GM10847 (cell line): ENCODE results near the gene CTNNA2.

Source experiments
- POLR2A ChIP-seq: IDR thresholded peaks from 2 replicates; pipeline ENCODE4 v1.6.1; 2011; ENCODE audit not compliant: insufficient read length; ENCODE audit errors: extremely low read depth

The CTNNA2 gene

DNA sequence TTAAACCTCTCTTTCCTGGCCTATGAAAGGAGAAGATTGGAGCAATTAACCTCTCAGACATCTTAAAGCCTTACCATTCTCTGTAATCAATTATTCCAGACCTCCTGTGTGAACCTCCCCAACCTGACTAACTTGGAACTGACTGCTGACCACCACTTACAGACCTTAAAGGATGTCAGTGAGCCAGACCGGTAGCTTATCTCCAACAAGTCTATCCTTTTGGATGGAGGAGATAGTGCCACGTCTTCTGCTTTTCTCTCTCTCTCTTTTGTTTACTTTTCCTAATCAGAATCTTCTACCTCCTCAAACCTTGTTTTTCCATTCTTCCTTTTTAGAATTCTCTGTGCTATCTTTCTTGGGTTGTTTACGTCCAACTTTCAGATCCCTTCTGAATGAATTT is 734.5 kb downstream of the CTNNA2 start:
- TF ChIP-seq POLR2A: no peak

DNA sequence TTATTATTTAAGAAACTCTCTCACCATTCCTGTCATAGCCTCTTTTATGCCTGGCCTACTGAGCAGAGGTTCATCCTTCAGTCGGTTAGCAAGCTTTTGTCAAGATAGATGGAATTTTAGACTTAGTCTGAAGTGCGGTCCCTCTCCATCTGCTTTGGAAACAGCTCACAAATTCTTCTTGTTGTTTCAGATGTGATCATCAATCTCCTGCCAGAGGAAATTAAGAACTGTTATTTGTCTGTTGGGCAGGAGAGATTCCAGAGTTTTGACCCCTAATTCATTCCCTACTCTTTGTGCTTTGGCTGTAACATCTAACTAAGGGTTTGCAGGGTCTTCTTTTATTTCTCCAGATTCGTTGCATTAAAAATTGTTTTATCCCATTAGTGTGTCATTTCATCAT is 735.3 kb downstream of the CTNNA2 start:
- TF ChIP-seq POLR2A: no peak

DNA sequence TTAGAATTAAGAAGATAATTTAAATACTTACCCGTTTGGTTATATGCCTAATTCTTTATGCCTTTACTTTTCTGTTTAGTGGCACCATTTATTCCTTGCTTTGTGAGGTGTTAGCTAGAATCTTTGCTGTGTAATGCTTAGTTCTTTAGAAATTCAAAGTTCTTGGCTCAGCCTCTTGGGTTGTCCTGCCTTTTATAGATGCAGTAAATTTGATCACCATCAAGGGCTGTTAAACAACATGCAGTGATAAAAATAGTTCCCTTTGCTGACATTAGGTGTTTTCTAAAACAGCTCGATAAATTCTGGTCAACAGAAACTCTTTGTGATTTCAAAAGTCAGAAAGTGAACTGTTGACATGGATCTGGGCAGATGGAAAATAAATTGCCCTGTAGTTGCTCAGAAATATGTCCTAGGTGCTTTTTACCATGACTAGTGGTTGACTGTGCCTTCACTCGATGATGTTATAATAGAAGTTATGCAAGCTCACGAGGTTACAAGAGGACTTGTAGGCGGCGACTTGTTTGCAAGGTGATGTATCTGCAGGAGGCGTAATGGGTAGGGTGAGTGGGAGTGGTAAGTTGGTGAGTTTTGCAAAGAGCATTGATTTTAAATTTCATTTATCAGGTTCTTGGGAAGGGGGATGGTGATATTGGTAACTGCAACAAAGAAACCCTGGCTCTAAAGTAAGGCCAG is 739.6 kb downstream of the CTNNA2 start:
- no peak for TF ChIP-seq POLR2A

DNA sequence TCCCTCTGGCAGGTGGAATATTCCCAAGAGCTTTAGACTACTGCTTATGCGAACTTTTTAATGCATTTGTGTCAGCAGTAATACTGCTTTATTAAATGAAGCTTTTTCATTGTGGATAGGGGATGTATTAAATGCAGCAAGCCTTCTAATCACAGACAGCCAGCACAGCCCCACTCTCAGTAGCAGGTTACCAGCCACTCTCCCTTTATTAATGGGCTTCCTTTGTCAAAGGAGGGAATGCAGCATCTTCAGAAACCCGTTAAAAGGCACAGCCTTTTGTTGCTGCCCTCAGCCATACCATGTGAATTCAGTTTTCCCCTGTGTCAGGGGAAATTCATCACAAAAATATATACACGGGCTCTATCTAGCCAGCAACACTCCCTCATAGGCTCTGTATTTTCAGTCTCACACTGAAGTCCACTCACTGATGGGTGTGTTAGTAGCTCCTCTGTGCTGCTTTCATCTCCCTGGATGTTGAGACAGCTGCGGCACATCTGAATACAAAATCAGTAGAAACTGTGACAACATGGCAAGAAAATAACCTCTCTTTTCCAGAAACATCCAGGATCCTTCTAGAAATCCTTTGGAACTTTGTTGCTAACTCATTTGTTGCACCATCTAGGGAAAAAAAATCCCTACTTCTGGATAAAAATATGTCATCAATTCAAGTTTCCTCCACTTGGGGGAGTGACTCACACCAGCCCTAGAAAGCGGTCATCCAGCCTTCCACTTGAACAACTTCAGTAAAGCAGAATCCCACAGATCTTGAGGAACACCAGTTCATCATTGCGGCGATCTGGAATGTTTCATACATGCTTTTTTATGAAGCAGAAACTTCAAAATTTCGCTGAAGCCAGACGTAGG is 743.3 kb downstream of the CTNNA2 start:
- TF ChIP-seq POLR2A: no peak

DNA sequence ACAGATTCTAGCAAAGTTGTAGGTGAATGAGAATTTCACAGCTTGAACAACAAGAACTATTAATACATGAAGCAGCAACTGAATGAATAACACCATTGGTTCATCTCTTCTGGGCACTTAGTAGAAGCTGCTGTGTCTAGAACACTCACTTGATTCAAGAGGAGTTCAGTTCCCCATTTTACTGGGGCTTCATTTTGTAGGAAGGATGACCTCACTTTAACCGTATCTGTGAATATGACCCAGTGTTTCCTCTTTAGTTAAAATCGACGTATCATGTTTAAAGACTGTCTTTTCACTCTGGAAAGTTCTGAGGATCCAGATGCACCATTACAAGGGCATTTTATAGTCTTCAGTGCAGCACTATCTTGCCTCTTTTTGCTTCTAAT is 743.9 kb downstream of the CTNNA2 start:
- TF ChIP-seq POLR2A: no peak

DNA sequence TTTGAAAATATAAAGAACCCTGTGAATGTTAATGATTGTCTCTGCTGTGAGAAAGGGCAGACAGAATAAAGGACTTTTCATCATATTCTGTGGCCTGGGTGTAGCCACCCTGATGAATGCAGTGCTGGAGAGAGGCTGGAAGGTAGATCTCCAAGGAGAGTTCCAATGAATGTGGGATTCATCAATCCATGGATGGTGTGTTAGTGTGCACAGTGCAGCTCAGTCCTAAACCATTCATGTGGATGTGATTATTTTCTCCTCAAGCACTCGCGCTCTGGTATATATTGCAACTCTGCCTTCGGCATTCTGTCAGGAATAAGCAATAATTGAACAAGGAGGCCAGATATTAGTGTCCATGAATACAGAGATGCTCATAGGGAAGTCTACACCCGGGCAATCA is 744.6 kb downstream of the CTNNA2 start:
- TF ChIP-seq POLR2A: no peak

DNA sequence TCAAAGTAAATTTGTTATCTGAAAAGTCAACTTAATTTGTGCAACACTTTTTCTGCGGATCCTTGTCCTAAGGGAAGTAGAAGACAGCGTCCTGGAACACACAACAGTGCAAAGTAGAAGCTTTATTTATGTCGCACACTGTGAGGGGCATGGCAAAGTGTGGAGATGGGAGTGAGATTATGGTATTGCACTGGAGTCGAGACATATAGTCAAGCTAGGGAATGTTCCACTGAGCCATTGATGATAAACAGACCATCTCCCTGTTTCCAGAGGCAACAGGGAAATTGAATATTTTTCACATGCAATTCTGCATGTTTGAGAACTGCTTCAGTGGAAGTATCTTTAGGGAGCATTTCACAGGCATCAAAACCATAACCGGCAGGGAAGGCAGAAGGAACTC is 745.5 kb downstream of the CTNNA2 start:
- TF ChIP-seq POLR2A: no peak

DNA sequence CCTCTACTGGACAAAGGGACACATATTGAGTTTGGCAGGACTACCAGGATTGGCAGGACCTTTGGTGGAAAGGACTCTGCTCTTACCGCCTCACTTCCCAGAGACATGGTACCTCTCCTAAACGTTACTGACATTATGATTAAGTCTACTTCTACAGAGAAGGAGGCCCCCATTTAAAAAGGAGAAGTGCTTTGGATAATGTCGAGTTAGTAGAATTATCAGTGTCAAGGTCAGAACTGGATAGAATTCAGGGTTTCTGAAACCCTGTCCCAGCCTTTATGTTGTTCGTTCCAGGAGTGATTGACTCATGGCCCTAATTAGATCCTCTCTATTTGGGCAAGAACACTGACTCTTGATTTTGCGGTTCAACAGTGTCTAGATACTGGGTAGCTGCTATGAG is 745.9 kb downstream of the CTNNA2 start:
- no peak for TF ChIP-seq POLR2A

DNA sequence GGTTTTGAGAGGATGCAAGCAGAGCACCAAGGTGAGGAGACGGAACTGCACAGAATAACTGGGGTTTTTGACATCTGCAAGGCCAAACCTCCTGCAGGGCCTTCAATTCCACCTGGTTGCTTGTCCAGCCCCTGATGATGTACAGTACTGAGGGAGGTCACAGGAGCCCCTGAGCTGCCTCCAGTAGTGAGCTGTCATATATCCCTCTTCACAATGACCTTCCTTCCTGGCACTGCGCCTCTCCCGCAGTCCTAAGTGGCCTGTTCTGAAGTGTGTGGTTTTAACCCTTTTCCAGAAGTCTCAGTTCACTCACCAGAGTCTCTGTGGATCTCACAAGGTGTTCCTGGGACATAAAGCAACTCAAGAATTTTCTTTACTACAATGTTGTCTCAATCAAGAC is 746.4 kb downstream of the CTNNA2 start:
- TF ChIP-seq POLR2A: no peak

DNA sequence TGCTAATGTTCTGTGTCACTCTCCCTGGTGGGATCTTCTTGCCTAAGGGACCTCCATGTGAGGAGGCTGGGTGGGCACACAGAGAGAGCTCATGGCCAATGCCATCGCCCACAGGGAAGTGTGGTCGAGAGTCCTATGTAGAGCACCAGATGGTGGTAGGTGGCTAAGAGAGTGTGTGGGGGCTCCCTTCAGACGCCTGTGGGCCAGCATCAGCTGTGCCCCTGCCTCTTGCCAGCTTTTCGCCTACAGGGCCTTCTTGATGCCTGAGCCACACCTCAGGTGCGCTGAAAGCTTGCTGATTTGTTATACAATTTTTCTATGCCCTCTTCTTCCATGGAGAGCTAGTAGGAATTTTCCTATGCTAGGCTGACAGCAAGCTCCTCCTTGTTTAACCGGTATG is 753.4 kb downstream of the CTNNA2 start:
- TF ChIP-seq POLR2A: no peak

DNA sequence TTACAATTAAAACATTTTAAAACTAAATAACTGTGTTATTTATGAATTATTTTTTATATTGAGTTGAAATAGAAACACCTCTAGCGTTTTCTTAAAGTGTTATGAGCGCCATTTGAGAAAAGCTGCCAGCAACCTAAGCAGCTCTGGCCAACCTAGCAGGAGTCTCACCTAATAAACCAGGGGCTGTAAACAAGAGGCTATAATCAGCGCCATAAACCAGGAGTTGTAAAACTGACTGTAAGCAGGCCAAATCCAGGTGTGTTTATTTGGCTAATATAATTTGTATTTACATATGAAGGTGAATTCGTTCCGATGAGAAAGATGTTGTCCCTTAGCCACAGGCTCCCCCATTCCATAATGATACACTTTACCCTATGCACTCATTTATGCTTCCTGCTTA is 757.0 kb downstream of the CTNNA2 start:
- TF ChIP-seq POLR2A: no peak

DNA sequence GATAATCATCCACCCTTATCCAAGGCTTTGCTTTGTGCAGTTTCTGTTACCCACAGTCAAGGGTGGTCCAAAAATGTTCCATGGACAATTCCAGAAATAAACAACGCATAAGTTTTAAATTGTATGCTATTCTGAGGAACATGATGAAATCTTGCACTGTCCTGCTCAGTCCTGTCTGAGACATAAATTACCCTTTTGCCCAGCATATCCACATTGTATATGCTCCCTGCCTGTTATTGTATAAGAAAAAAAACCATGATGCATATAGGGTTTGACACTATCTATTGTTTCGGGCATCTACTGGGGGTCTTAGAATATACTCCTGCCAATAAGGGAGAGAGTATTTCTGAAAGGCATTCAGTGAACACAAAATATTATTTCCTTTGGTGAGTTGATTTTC is 767.7 kb downstream of the CTNNA2 start:
- no peak for TF ChIP-seq POLR2A

DNA sequence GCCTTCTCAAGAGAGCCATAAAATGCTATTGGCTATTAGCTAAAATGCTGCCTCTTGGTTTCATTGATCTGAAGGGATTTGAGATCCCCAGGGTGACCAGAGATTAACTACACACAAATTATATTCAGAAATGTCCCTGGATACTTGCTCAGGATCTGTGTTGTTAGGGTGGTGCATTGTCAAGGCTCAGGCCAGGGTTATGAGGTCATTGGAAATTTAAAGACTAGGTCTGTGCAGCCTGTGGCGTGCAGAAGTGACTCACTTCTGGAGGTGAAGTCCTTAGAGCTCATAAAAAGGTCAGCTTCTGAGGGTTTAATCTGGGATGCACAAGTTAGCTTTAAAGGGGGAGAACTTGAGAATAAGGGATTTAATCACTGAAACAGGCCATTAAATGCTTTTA is 768.2 kb downstream of the CTNNA2 start:
- no peak for TF ChIP-seq POLR2A

DNA sequence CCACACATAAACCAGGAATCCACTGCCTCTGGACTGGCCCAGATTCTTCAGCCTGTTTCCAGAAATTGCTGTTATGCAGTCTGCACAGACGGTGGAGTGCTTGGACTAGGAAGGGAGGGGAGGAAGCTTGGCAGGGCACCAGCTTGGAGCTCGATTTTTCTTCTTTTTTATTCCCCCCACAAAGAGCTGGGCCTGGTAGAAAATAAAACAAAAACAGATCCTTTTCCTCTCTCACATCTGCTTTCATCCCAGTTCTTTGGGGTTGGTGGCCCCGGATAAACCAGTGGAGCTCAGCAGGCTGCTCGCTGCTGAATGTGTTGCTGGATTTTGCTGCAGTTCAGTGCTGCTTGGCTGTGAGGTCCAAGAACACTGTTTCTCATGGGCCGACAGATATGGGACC is 775.7 kb downstream of the CTNNA2 start:
- TF ChIP-seq POLR2A: no peak

DNA sequence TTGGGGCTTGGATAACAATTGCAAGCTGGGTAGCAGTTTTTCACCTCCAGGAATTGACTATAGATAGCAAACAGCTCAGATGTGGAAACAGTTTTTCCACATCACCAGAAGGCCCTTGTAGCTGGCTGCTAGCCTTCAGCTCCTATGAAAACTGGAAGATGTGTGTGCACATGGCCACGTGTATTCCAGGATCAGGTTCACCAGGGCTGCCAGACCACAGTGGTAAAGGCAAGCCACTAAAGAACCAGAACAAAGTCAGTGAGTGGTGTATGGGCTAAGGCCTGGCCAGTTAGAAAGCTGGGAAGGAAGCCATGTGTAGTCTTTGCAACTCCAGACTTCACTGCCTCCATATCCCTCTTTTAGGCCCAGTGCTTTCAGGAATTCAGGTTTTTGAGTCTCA is 778.8 kb downstream of the CTNNA2 start:
- TF ChIP-seq POLR2A: no peak

DNA sequence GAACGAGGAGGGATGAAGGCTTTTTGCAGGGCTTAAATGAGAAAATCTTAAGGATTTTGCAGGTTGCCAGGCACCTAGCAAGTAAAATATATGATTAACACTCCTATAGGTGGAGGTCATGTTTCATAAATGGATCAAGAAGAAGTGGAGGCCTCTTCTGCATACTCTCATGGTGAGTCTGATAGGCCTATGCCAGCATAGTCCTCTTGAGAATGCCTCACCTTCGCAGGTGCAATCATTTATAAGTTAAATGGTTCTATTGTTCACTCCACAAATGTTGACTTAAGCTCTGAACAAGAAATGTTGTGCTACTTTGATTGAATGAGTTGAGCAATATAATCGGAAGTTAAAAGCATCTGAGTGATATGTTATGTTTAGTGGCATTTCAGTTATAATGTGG is 779.6 kb downstream of the CTNNA2 start:
- no peak for TF ChIP-seq POLR2A

DNA sequence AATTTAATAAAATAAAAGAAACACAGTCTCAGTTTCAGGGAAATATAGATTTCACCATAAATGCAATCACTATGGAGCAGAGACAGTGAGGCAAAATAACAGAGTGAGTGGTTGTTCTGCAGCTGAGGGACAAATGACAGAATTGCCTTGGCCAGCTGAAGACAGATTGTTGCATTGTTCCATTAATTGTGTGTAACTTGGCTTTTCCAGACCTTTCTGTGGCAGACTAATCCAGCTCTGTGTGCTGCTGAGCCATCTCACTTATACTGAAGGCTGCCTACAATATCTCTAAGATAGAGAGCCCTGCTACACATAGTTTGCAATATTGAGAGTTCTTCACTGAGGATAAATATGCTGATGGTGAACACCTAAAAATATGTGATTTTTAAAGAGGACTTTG is 780.2 kb downstream of the CTNNA2 start:
- no peak for TF ChIP-seq POLR2A
